HFF-Myc (cell line): ENCODE results near the gene CAMK4.

ENCODE experiments used
- DNase-seq: peaks from one replicate; pipeline ENCODE4 v3.0.0-alpha.2; 2011; ENCODE audit warnings: low read depth; ENCODE audit errors: extremely low read depth
- H3K4me3 ChIP-seq: replicated peaks from 2 replicates; pipeline ENCODE4 v1.5.1; 2011; ENCODE audit warnings: low read depth, mild to moderate bottlenecking, control low read depth, low read length
- CTCF ChIP-seq: IDR thresholded peaks from 2 replicates; pipeline ENCODE4 v1.5.1; 2012; ENCODE audit warnings: mild to moderate bottlenecking, low read depth, low read length, control low read depth; ENCODE audit errors: missing control alignments

CAMK4 gene

GRCh38 chr5:111233052-111233374 is 8.8 kb downstream of the CAMK4 start:
- H3K4me3 ChIP-seq = no peak overlapping the region
- TF ChIP-seq CTCF = no peak
- no peak for DNase-seq

- DNase-seq = no peak
- TF ChIP-seq CTCF = no peak
- no peak overlapping the region for H3K4me3 ChIP-seq
Measured at GRCh38 chr5:111234125-111234524, 9.9 kb downstream of the CAMK4 start.

- DNase-seq = no peak
- H3K4me3 ChIP-seq = no peak overlapping the region
- TF ChIP-seq CTCF = no peak
Measured at GRCh38 chr5:111235635-111236034, 11.5 kb downstream of the CAMK4 start.

- TF ChIP-seq CTCF = no peak
- no peak for DNase-seq
- H3K4me3 ChIP-seq = no peak overlapping the region
Measured at GRCh38 chr5:111236348-111236747, 12.2 kb downstream of the CAMK4 start.

- no peak for DNase-seq
Measured at GRCh38 chr5:111236995-111237394, 12.8 kb downstream of the CAMK4 start.

GRCh38 chr5:111237470-111237869 is 13.3 kb downstream of the CAMK4 start:
- DNase-seq = no peak
- no peak overlapping the region for H3K4me3 ChIP-seq
- TF ChIP-seq CTCF = no peak

More at GRCh38 chr5:111236995-111237394, 12.8 kb downstream of the CAMK4 start:
- H3K4me3 ChIP-seq = no peak overlapping the region
- TF ChIP-seq CTCF = no peak

GRCh38 chr5:111238431-111239225 is 14.4 kb downstream of the CAMK4 start:
- no peak for DNase-seq
- TF ChIP-seq CTCF = no peak

More at GRCh38 chr5:111238431-111239225, 14.4 kb downstream of the CAMK4 start:
- H3K4me3 ChIP-seq = no peak overlapping the region
